ENCODE data around the gene TP73.

The TP73 gene

DNA sequence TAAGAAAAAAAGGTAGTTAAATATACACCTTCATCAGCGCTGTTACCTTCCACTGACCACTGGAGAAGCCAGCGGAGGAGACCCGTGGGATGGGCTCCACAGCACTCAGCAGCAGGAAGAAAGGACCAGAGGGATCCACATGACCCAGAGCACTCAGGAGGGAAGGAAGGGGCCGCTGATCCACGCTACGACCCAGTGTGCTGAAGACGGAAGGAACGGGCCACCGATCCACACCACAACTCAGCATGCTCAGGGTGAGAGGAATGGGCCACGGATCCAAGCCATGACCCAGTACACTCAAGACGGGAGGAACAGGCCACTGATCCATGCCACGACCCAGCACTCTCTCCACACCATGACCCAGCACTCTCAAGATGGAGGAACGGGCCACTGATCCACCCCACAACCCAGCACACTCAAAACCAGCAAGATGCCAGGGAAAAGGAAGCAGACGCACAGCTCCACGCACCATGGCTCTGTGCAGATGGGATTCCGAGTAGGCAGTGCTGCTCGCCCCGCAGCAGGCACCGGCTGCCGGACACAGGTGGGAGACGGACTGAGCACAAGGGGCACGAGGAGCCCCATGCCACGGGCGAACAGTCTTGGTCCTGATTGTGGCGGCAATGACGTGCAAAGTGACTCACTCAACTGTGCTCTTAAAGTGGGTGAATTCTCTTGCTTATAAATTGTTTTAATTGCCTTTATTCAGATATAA, 11.1 kb upstream of the TP73 start:
- DNase-seq (ENCODE audit: low spot score), result no peak
- in situ Hi-C loops (cut with MboI; ENCODE audit: low sequenced_read_pairs, unreplicated experiment), result no loop called here
- TF ChIP-seq CTCF (IDR thresholded peaks at IDR 0.05; ENCODE audit: borderline replicate concordance, control extremely low read depth, extremely low read depth, insufficient read depth, missing control alignments), result no peak

GRCh38 chr1:3641816-3642215, 10.5 kb upstream of the TP73 start:
- no peak for DNase-seq (ENCODE audit: low spot score)
- in situ Hi-C loops (cut with MboI; ENCODE audit: low sequenced_read_pairs, unreplicated experiment), result no loop called here
- no peak for TF ChIP-seq CTCF (IDR thresholded peaks at IDR 0.05; ENCODE audit: borderline replicate concordance, control extremely low read depth, extremely low read depth, insufficient read depth, missing control alignments)

GRCh38 chr1:3642919-3643675, 9.2 kb upstream of the TP73 start:
- no peak for DNase-seq (ENCODE audit: low spot score)
- TF ChIP-seq CTCF (IDR thresholded peaks at IDR 0.05; ENCODE audit: borderline replicate concordance, control extremely low read depth, extremely low read depth, insufficient read depth, missing control alignments), result no peak
- in situ Hi-C loops (cut with MboI; ENCODE audit: low sequenced_read_pairs, unreplicated experiment), result no loop called here

DNA sequence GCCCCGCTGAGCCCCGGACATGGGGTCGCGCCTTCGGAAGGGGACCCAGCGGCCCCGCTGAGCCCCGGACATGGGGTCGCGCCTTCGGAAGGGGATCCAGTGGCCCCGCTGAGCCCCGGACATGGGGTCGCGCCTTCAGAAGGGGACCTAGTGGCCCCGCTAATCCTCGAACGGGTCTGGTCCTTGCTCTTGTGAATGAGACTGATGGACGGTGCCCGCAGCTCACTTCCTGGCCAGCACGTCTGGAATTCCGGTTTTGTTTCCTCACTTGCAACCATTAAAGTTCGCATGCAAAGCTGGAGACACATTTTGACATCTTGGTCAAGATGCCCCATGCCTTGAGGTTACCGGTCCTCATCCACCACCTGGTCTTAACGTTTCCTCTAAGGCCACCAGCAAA, 8.0 kb upstream of the TP73 start:
- no peak for DNase-seq (ENCODE audit: low spot score)
- in situ Hi-C loops (cut with MboI; ENCODE audit: low sequenced_read_pairs, unreplicated experiment), result no loop called here
- TF ChIP-seq CTCF (IDR thresholded peaks at IDR 0.05; ENCODE audit: borderline replicate concordance, control extremely low read depth, extremely low read depth, insufficient read depth, missing control alignments), result no peak

DNA sequence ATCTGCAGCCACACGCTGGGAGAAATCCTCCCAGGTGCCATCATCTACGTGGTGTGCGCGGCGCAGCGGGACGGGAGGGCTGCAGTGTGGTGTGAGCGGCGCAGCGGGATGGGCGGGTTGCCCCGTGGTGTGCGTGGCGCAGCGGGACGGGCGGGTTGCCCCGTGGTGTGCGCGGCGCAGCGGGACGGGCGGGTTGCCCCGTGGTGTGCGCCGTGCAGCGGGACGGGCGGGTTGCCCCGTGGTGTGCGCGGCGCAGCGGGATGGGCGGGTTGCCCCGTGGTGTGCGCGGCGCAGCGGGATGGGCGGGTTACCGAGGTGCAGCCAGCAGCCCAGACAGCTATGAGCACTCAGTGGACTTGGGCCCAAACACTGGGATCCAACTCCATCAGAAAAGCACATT, 7.1 kb upstream of the TP73 start:
- no peak for TF ChIP-seq CTCF (IDR thresholded peaks at IDR 0.05; ENCODE audit: borderline replicate concordance, control extremely low read depth, extremely low read depth, insufficient read depth, missing control alignments)
- no peak for DNase-seq (ENCODE audit: low spot score)
- in situ Hi-C loops (cut with MboI; ENCODE audit: low sequenced_read_pairs, unreplicated experiment), result no loop called here

GRCh38 chr1:3645666-3646355, 6.5 kb upstream of the TP73 start:
- no peak for TF ChIP-seq CTCF (IDR thresholded peaks at IDR 0.05; ENCODE audit: borderline replicate concordance, control extremely low read depth, extremely low read depth, insufficient read depth, missing control alignments)
- in situ Hi-C loops (cut with MboI; ENCODE audit: low sequenced_read_pairs, unreplicated experiment), result no loop called here
- no peak for DNase-seq (ENCODE audit: low spot score)

Data from GM13976 (cell line).